Activated T-cell treated with anti-CD3 and anti-CD28 coated beads for 4 hours (primary cell): ENCODE data around the gene CARD6.
"Not testable (repeated sequence)": the region's sequence is repeated elsewhere in the genome, so short reads cannot be mapped to it uniquely, and the experiment has no call there.

Experiments used
- DNase-seq: peaks from one replicate; pipeline ENCODE4 v3.0.0-alpha.2; 2020

The CARD6 gene

GRCh38 chr5:40841068-40841805, at the start of gene CARD6:
Gene CARD6 (plus strand): TSS chr5:40841367. CDS start chr5:40841383, 16 bp downstream.
- DNase-seq: no peak

GRCh38 chr5:40791715-40792139, 49.4 kb upstream of the CARD6 start:
- no peak for DNase-seq

GRCh38 chr5:40792691-40793090, 48.5 kb upstream of the CARD6 start:
- not testable (repeated sequence) for DNase-seq

GRCh38 chr5:40794340-40794739, 46.8 kb upstream of the CARD6 start:
- DNase-seq: not testable (repeated sequence)

- DNase-seq: not testable (repeated sequence)
Observed at GRCh38 chr5:40794877-40795276, 46.3 kb upstream of the CARD6 start.

- no peak for DNase-seq
Observed at GRCh38 chr5:40796487-40796889, 44.7 kb upstream of the CARD6 start.

GRCh38 chr5:40797273-40798011, 43.7 kb upstream of the CARD6 start:
- DNase-seq: peak; percentile 59

GRCh38 chr5:40798012-40798800, 43.0 kb upstream of the CARD6 start, which contains the start of gene PRKAA1:
Gene PRKAA1 (minus strand): TSS chr5:40798374. CDS start chr5:40798189, 185 bp downstream.
- peak; percentile 85 for DNase-seq

- DNase-seq: no peak
Observed at GRCh38 chr5:40798801-40799210, 42.4 kb upstream of the CARD6 start.

GRCh38 chr5:40799258-40799657, 41.9 kb upstream of the CARD6 start:
- DNase-seq: no peak

GRCh38 chr5:40801771-40802562, 39.2 kb upstream of the CARD6 start:
- DNase-seq: no peak

GRCh38 chr5:40812125-40812524, 29.0 kb upstream of the CARD6 start:
- no peak for DNase-seq

- DNase-seq: no peak
Observed at GRCh38 chr5:40813698-40814281, 27.4 kb upstream of the CARD6 start.

- DNase-seq: no peak
Observed at GRCh38 chr5:40823459-40823858, 17.7 kb upstream of the CARD6 start.

GRCh38 chr5:40825461-40826043, 15.6 kb upstream of the CARD6 start:
- DNase-seq: not testable (repeated sequence)

GRCh38 chr5:40826489-40827187, 14.5 kb upstream of the CARD6 start:
- no peak for DNase-seq

GRCh38 chr5:40827188-40827977, 13.8 kb upstream of the CARD6 start:
- DNase-seq: no peak

GRCh38 chr5:40828021-40828631, 13.0 kb upstream of the CARD6 start:
- DNase-seq: no peak
